ENCODE results near the gene ARVCF. TPM values are rescaled to one million over a fixed set of nuclear protein-coding genes. Genes with fewer than 3 reads are reported as not detected.
A peak's percentile ranks its signal among the peaks of the same experiment; 100 is the strongest.

Gene ARVCF
- total and polyA plus RNA-seq, 9 of the 15 experiments (the other 6 are each of a cell fraction or from before 2014, with no cell fraction given): 0.03 to 97.4 (median 15.6) TPM

- TF ChIP-seq BCOR (IDR thresholded peaks at IDR 0.05) (0 out of 2 replicates have a peak, but pooled peaks have one; percentile 9), JUN (IDR thresholded peaks at IDR 0.05; ENCODE audit: borderline replicate concordance, low read depth, low read length) (no peak), JUN (CRISPR knock-in tag; IDR thresholded peaks at IDR 0.05; ENCODE audit: borderline replicate concordance) (no peak), EWSR1 (IDR thresholded peaks at IDR 0.05; ENCODE audit: borderline replicate concordance, low read depth, partially characterized antibody) (no peak), FOXA1 (IDR thresholded peaks at IDR 0.05; ENCODE audit: borderline replicate concordance) (no peak), GATAD2B (IDR thresholded peaks at IDR 0.05; ENCODE audit: borderline replicate concordance) (no peak), POLR2H (tag; IDR thresholded peaks at IDR 0.05; ENCODE audit: low read depth) (no peak), ARHGAP35 (IDR thresholded peaks at IDR 0.05; ENCODE audit: partially characterized antibody) (peak; percentile 71), ZNF165 (CRISPR knock-in tag; IDR thresholded peaks at IDR 0.05; ENCODE audit: borderline replicate concordance) (no peak), GMEB1 (CRISPR knock-in tag; IDR thresholded peaks at IDR 0.05) (no peak), NR2C1 (IDR thresholded peaks at IDR 0.05) (no peak), NR2C1 (tag; IDR thresholded peaks at IDR 0.05) (no peak), DMBX1 (CRISPR knock-in tag; IDR thresholded peaks at IDR 0.05; ENCODE audit: borderline replicate concordance) (no peak), GTF2E2 (tag; IDR thresholded peaks at IDR 0.05) (no peak), BCL6 (CRISPR knock-in tag; IDR thresholded peaks at IDR 0.05) (no peak), IFI16 (CRISPR knock-in tag; IDR thresholded peaks at IDR 0.05) (no peak), ZNF12 (CRISPR knock-in tag; IDR thresholded peaks at IDR 0.05) (no peak), NCOA6 (IDR thresholded peaks at IDR 0.05) (no peak), OTX1 (CRISPR knock-in tag; IDR thresholded peaks at IDR 0.05) (0 out of 2 replicates have a peak, but pooled peaks have one; percentile 57), ZNF695 (CRISPR knock-in tag; IDR thresholded peaks at IDR 0.05) (no peak), NFIX (CRISPR knock-in tag; IDR thresholded peaks at IDR 0.05; ENCODE audit: low read depth) (no peak), TAF15 (IDR thresholded peaks at IDR 0.05; ENCODE audit: low read depth, low read length) (no peak)
- TF ChIP-seq, protein P1, sequence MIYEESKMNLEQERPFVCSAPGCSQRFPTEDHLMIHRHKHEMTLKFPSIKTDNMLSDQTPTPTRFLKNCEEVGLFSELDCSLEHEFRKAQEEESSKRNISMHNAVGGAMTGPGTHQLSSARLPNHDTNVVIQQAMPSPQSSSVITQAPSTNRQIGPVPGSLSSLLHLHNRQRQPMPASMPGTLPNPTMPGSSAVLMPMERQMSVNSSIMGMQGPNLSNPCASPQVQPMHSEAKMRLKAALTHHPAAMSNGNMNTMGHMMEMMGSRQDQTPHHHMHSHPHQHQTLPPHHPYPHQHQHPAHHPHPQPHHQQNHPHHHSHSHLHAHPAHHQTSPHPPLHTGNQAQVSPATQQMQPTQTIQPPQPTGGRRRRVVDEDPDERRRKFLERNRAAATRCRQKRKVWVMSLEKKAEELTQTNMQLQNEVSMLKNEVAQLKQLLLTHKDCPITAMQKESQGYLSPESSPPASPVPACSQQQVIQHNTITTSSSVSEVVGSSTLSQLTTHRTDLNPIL (CRISPR knock-in tag; IDR thresholded peaks at IDR 0.05): no peak
- TF ChIP-seq, protein P2, sequence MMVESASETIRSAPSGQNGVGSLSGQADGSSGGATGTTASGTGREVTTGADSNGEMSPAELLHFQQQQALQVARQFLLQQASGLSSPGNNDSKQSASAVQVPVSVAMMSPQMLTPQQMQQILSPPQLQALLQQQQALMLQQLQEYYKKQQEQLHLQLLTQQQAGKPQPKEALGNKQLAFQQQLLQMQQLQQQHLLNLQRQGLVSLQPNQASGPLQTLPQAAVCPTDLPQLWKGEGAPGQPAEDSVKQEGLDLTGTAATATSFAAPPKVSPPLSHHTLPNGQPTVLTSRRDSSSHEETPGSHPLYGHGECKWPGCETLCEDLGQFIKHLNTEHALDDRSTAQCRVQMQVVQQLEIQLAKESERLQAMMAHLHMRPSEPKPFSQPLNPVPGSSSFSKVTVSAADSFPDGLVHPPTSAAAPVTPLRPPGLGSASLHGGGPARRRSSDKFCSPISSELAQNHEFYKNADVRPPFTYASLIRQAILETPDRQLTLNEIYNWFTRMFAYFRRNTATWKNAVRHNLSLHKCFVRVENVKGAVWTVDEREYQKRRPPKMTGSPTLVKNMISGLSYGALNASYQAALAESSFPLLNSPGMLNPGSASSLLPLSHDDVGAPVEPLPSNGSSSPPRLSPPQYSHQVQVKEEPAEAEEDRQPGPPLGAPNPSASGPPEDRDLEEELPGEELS (CRISPR knock-in tag; IDR thresholded peaks at IDR 0.05; ENCODE audit: borderline replicate concordance): no peak
- TF ChIP-seq, protein P3, sequence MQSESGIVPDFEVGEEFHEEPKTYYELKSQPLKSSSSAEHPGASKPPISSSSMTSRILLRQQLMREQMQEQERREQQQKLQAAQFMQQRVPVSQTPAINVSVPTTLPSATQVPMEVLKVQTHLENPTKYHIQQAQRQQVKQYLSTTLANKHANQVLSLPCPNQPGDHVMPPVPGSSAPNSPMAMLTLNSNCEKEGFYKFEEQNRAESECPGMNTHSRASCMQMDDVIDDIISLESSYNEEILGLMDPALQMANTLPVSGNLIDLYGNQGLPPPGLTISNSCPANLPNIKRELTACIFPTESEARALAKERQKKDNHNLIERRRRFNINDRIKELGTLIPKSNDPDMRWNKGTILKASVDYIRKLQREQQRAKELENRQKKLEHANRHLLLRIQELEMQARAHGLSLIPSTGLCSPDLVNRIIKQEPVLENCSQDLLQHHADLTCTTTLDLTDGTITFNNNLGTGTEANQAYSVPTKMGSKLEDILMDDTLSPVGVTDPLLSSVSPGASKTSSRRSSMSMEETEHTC (IDR thresholded peaks at IDR 0.05): no peak
Observed at GRCh38 chr22:19993926-19994325, 22.7 kb downstream of the ARVCF start (continued).

Data from K562 (cell line).